BJ (cell line): ENCODE measurements around the gene PRRT4. TPM values are rescaled to one million over a fixed set of nuclear protein-coding genes. Genes with fewer than 3 reads are reported as not detected.

ENCODE experiments used
- CTCF ChIA-PET: fragments of 350-600 bp; formaldehyde crosslinking; extraction: SDS; loops from one replicate; lab custom pipeline; 2021; ENCODE audit warnings: antibody characterized with exemption, inconsistent platforms; lab: Yijun Ruan, JAX
- POLR2A ChIA-PET: fragments of 300-600 bp; sonication (Branson Sonifier 250); formaldehyde crosslinking; extraction: SDS; loops from one replicate; lab custom pipeline; 2021; ENCODE audit warnings: antibody characterized with exemption; lab: Charles Lee
- DNase-seq: peaks from one replicate; pipeline ENCODE4 v3.0.0-alpha.2; 2011; ENCODE audit warnings: low read depth
- H3K27me3 ChIP-seq: 2 replicates; pipeline ENCODE4 v1.6.0; 2011; ENCODE audit warnings: low read length; ENCODE audit not compliant: control insufficient read depth, insufficient read depth
- H3K36me3 ChIP-seq: 2 replicates; pipeline ENCODE4 v1.5.1; 2011; ENCODE audit warnings: low read length; ENCODE audit not compliant: control insufficient read depth, insufficient read depth
- H3K4me3 ChIP-seq: 2 replicates; pipeline ENCODE4 v1.5.1; 2011; ENCODE audit warnings: low read depth, mild to moderate bottlenecking, control low read depth, low read length
- polyA plus RNA-seq: library from polyadenylated mRNA; depleted of rRNA; stranded (reverse); fragments of >200 nt; gene quantifications from 2 replicates; pipeline ENCODE4 v1.2.3, GENCODE V29; 2011
- TF ChIP-seq, protein P1 (sequence below): IDR thresholded peaks from 2 replicates; pipeline ENCODE4 v1.5.1; 2011; ENCODE audit warnings: low read depth, mild to moderate bottlenecking, control low read depth, inconsistent platforms, low read length, moderate library complexity; ENCODE audit not compliant: insufficient read depth

PRRT4 gene
- polyA plus RNA-seq, 1 experiment = 0.07 TPM

DNA sequence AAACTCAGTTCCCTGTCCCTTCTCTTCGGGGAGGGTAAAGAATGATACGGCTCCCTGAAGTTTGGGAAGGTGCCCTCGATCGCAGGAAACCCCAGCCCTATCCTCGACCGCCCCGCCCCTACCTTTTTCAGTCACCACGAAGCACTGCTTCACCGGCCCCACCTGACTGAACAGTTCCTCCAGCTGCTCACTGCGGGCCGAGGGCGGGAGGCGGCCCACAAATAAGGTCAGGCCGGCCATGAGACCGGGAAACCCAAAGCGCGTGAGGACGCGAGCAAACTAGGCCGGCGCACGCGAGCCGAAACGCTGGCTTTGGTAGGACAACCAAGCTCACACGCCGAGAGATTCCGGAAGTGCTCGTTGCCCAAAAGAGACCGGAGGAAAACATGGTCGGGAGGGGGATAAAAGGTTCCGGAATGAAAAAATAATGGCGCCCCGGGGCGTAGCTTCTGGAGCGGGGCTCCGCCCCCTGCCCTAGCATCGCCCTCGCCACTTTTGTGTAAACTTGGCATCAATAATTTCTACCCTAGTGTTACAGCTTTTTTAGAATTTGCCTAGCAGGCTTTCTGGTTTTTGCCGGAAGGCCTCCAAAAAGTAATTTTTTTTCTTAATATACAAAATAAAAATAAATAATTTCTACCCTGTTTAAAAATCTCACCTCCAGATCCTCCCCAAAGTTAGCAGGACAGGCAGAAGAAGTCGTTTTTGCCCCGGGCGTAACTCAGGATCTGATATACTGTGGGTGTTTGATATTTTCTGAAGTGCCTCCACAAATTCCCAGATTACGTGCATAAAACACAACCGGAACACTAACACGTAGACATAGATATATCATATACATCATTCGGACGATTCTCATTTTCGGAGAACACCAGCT lies 17.7 kb downstream of the PRRT4 start, which contains the start of gene RBM28:
Gene RBM28, minus strand, starts transcription at position 355 of the 877 bp plus-strand sequence. Its CDS starts 115 bp downstream, at position 240.
- peak within 1 kb of the TSS; percentile 94 for H3K4me3 ChIP-seq
- ChIA-PET POLR2A (interaction anchor here (0.6 kb wide), 1 partner anchor 80 kb away, joined by 5 read pairs; no protein-coding TSS in a partner anchor), CTCF (interaction anchor here (0.6 to 8.8 kb wide), 7 partner anchors 11 to 84 kb away, joined by 3 to 422 read pairs (median 5); no protein-coding TSS in a partner anchor)
- H3K27me3 ChIP-seq = peaks cover 8% of the 10 kb centered on the region
- H3K36me3 ChIP-seq = peaks cover 2% of the 10 kb centered on the region; the same call in 1 of the 2 replicates
- TF ChIP-seq, protein P1, sequence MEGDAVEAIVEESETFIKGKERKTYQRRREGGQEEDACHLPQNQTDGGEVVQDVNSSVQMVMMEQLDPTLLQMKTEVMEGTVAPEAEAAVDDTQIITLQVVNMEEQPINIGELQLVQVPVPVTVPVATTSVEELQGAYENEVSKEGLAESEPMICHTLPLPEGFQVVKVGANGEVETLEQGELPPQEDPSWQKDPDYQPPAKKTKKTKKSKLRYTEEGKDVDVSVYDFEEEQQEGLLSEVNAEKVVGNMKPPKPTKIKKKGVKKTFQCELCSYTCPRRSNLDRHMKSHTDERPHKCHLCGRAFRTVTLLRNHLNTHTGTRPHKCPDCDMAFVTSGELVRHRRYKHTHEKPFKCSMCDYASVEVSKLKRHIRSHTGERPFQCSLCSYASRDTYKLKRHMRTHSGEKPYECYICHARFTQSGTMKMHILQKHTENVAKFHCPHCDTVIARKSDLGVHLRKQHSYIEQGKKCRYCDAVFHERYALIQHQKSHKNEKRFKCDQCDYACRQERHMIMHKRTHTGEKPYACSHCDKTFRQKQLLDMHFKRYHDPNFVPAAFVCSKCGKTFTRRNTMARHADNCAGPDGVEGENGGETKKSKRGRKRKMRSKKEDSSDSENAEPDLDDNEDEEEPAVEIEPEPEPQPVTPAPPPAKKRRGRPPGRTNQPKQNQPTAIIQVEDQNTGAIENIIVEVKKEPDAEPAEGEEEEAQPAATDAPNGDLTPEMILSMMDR = no peak
- DNase-seq = peak; percentile 44

DNA sequence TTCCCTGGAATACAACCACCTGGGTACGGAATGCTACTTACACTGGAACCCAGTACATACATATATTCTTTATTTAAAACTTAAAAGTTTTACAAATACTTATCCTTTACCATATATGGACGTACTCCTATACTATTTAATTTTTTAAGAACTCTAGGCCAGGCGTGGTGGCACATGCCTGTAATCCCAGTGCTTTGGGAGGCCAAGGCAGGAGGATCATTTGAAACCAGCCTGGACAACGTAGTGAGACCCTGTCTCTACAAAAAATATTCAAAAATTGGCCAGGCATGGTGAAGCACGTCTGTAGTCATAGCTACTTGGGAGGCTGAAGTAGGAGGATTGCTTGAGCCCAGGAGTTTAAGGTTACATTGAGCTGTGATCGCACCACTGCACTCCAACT lies 19.8 kb downstream of the PRRT4 start:
- CTCF ChIA-PET = interaction anchor here (1.2 kb wide), 1 partner anchor 85 kb away, joined by 3 read pairs; no protein-coding TSS in a partner anchor
- TF ChIP-seq, protein P1 = no peak
- POLR2A ChIA-PET = no interaction called here

DNA sequence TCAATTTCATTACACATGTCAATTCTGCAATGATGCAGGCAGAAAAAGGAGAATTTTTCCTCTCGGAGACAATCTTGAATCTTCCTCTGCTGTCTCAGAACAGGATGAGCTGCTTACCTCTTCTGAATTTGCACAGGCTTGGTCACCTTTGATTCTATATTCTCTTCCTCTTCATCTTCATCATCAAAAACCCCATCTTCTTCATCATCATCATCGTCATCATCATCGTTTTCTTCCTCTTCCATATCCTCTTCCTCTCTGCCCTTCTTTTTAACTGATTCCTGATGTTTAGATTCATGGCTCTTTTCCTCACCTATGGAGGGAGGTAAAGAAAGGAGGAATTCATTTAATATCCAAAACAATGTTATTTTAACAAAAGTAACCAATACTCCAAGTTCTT lies 25.8 kb downstream of the PRRT4 start:
- Histone ChIP-seq H3K36me3 (peaks cover 13% of the 10 kb centered on the region), H3K4me3 (no peak overlapping the region), H3K27me3 (no peaks in the 10 kb centered on the region)
- POLR2A ChIA-PET = no interaction called here
- no peak for DNase-seq
- TF ChIP-seq, protein P1 = no peak
- CTCF ChIA-PET = interaction anchor here (0.7 to 1.5 kb wide), 2 partner anchors 13 to 127 kb away, joined by 3 to 4 read pairs; no protein-coding TSS in a partner anchor

More for the DNA sequence above, 19.8 kb downstream of the PRRT4 start:
- Histone ChIP-seq H3K36me3 (peaks cover 3% of the 10 kb centered on the region; the same call in 1 of the 2 replicates), H3K4me3 (no peak overlapping the region), H3K27me3 (no peaks in the 10 kb centered on the region)
- no peak for DNase-seq

DNA sequence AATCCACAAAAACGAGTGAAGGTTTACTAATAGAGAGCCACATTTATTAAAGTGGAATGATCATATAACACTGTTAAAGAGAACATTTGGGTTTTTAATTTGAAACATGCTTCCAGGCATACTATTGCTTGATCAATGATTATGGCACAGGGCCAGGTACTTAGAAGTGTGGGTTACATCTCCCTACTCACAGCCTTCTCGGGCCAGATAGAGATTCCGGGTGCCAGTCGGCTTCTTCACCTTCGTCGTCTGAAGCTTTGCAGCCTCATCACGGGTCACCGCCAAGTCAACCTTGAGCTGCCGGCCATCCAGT lies 37.2 kb downstream of the PRRT4 start:
- TF ChIP-seq, protein P1 = no peak
- POLR2A ChIA-PET = no interaction called here
- no peak for DNase-seq
- CTCF ChIA-PET = interaction anchor here (1.9 kb wide), 1 partner anchor 23 kb away, joined by 7 read pairs; no protein-coding TSS in a partner anchor
- H3K36me3 ChIP-seq = peaks cover 7% of the 10 kb centered on the region
- no peak overlapping the region for H3K4me3 ChIP-seq
- no peaks in the 10 kb centered on the region for H3K27me3 ChIP-seq
